GF-D8 (cell line): ENCODE measurements around the gene RHOA.

ENCODE experiments used
- DNase-seq: peaks from one replicate; lab custom pipeline; 2025; lab: John Stamatoyannopoulos, UW

Gene RHOA

DNA sequence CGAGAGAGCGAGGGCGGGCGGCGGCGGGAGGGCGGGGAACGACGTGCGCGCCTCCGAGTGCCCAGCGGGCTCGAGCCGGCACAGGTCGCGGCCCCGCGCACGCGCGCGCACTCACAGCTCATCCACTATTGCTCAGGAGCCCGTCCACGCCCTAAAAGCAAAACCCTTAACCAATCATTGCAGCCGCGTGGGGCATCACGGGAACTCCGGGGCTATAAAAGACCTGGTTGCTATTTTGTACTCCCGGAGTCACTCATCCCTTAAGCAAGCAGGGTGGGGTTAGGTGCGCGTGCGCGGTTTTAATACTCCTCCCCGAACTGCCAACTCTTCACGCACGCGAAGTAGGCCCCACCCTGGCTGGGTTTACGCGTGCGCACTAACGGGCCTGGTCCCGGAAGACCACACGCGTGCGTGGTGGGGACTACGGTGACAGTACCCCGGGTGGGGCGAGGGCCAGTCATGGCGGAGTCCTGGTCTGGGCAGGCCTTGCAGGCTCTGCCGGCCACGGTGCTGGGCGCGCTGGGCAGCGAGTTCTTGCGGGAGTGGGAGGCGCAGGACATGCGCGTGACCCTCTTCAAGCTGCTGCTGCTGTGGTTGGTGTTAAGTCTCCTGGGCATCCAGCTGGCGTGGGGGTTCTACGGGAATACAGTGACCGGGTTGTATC lies at the start of gene RHOA, which contains the start of gene TCTA:
TSS of gene RHOA (minus strand) at position 9 of the 664 bp plus-strand sequence. CDS start 36,387 bp downstream, outside the sequence.
TSS of gene TCTA (plus strand) at position 456 of the 664 bp plus-strand sequence. CDS start at position 460, 4 bp downstream.
- peak; percentile 99 for DNase-seq

GRCh38 chr3:49460956-49461355 lies 49.2 kb upstream of the RHOA start:
- no peak for DNase-seq

GRCh38 chr3:49460188-49460890 lies 48.6 kb upstream of the RHOA start:
- no peak for DNase-seq

- no peak for DNase-seq
Measured at GRCh38 chr3:49456466-49456865, 44.7 kb upstream of the RHOA start.

DNA sequence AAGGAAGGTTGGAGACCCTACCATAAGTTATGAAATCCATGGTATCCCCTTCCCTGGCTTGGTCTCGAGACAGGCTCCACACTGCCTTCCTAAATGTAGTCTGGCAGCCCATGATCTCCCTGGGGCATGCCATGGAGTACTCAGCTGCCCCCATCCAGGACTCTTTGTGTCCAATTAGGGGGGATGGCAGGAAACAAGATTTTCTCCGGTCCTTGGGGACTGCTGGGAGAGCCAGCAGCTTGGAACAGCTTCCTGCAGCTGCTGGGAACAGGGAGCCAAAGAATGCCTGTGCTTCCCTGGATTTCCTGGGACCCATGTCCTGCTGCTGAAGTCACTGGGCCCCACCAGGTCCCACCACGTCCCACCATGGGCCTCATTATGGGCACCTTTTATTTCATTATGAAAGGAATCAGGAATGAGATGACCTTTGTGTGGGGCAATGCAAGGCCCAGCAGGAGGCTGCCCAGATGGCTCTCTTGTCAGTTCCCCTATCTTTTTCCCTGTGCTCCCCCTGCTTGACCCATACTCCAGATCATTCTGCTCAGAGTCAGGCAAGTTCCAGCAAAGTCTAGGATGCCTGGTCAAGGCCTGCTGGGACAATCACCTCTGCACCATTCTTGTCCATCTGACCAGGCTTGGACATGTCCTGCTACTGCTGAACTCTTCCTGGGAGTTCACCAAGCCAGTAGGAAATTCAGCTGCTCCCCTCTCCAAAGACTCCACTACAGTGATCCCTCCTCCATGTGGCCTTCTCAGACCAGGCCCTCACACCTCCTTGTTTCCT lies 43.3 kb upstream of the RHOA start:
- DNase-seq = no peak

DNA sequence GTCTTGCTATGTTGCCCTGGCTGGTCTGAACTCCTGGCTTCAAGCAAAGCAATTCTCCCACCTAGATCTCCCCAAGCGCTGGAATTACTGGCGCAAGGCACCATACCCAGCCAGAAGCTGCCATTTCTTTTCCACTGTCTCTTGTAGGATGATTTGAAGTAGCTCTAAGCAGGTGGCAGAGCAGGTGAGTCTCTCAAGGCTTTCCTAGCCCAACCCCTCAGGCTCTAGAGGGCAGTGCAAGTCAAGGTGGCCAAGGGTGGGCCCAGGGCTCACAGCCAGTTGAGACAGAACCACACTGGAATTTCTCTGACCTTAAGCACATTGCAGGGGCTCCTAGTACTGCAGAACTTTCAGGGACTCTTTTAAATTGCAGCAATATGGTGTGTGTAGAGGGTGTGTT lies 42.7 kb upstream of the RHOA start:
- DNase-seq = no peak

DNA sequence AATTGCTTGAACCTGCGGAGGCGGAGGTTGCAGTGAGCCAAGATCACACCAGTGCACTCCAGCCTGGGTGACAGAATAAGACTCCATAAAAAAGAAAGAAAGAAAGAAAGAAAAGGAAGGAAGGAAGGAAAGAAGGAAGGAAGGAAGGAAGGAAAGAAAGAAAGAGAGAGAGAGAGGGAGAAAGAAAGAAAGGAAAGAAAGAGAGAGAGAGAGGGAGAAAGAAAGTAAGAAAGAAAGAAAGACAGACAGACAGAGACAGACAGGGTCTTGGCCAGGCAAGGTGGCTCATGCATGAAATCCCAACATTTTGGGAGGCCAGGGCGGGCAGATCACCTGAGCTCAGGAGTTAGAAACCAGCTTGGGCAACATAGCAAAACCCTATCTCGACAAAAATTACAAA lies 41.8 kb upstream of the RHOA start:
- DNase-seq = no peak

- no peak for DNase-seq
Measured at GRCh38 chr3:49445391-49445790, 33.6 kb upstream of the RHOA start.

- no peak for DNase-seq
Measured at GRCh38 chr3:49434731-49435130, 23.0 kb upstream of the RHOA start.

- no peak for DNase-seq
Measured at GRCh38 chr3:49428752-49429080, 16.9 kb upstream of the RHOA start.

GRCh38 chr3:49427586-49427985 lies 15.8 kb upstream of the RHOA start:
- DNase-seq = no peak

DNA sequence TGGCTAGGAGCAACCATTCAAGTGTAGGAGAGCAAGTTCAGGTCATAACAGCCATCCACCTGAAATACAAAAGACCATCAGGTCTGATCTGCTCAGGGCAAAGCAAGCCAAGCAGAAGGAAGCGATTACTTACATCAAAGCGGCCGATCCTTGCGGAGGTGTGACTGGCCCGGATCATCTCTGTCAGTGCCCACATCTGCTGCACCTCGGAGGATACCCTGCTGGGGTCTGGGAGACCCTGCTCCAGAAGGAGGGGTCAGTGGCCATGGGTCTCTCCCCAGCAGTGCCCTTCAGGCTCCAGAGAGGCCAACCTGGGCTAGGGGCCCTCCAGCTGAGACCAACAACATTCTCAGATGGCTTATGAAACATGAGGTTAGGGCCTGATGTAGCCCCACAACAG lies 13.0 kb upstream of the RHOA start:
- DNase-seq = no peak

- DNase-seq = no peak
Measured at GRCh38 chr3:49422379-49423248, 10.8 kb upstream of the RHOA start, which contains the start of gene AMT. Gene AMT, minus strand, starts transcription at chr3:49422473. Its CDS starts 23 bp downstream, at chr3:49422450.

GRCh38 chr3:49421890-49422378 lies 10.2 kb upstream of the RHOA start:
- DNase-seq = no peak

- DNase-seq = no peak
Measured at GRCh38 chr3:49417516-49418120, 5.8 kb upstream of the RHOA start.

DNA sequence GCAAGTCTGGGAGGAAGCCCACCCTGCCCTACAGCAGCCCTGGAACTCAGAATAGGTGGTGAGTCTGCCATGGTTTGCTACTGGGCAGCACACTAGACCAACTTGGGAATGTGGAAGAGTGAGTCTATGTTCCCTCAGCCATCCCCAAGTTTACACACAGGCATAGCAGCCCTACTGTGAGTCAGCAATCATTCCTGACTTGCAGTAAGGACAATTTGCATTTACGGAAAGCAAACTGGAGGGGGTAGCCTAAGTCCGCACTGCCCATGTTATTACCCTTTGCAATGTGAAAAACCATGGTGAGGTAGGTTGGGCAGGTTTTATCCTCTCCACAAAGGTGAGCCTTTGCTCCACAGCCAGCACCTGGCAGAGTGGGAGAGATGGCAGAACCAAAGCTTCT lies 5.1 kb upstream of the RHOA start:
- DNase-seq = no peak

DNA sequence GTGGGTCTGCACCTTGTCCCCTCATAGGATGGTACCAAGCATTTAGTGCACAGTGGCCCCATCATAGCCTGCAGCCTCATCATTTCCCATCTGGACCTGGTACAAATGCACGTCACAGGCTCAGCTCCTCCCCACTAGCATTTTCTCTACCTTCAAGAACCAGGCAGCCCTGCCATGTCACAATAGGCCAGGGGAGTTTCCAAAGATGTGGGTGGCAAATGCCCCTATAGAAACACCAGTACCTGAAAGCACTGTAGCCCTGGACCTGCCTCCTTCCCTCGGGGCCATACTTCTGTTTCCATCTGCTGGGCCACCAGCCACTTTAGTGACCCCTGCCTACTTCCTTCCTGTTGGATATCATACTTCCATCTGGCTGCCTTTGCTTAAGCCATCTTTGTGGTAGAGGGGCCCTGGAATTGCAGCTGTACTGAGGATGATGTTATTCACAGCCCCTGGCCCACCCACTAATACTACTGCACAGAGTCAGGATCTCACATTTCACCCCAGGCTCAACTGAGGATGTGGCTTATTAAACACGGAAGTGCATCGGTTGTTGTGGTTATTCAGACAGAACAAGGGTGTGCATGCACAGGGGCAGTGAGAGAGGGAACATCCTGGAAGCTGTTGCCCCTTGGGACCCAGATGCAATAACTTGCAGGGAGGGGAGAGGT lies 4.3 kb upstream of the RHOA start:
- peak; percentile 75 for DNase-seq

DNA sequence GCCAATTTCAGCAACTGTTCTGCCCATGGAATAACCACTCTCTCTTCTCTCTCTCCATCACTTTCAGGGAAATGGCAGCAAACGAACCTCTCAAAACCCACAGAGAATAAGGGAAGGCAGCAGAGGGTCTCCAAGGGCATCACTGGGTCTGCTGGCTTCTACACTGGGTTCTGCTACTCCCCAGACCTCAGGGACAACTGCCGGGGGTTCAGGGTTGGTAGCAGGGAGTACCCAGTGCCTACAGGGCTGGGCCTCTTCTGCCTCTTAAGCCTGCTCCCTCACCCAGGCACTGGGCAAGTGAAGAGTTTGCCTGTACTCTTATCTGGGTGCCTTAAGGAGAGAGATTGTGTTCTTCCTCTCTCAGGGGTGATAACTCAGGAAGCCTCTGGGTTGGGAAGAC lies 3.0 kb upstream of the RHOA start:
- no peak for DNase-seq

DNA sequence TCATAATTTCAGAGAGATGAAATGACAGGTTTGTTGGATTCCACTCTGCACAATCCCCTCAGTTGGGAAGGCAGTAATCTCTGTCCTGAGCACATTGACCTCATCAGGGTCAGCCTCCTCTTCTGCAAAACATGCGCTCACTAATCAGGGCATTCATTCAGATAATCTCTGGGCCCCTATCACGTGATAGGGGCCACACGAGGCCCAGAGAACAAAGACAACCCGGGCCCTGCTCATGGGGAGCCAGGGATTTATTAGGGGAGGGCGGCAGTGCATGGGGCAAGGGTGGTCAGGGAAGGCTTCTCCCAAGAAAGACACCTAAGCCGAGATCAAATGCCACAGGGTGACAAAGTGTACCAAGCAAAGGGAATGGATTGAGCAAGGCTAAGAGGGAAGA lies 1.6 kb upstream of the RHOA start:
- DNase-seq = no peak

DNA sequence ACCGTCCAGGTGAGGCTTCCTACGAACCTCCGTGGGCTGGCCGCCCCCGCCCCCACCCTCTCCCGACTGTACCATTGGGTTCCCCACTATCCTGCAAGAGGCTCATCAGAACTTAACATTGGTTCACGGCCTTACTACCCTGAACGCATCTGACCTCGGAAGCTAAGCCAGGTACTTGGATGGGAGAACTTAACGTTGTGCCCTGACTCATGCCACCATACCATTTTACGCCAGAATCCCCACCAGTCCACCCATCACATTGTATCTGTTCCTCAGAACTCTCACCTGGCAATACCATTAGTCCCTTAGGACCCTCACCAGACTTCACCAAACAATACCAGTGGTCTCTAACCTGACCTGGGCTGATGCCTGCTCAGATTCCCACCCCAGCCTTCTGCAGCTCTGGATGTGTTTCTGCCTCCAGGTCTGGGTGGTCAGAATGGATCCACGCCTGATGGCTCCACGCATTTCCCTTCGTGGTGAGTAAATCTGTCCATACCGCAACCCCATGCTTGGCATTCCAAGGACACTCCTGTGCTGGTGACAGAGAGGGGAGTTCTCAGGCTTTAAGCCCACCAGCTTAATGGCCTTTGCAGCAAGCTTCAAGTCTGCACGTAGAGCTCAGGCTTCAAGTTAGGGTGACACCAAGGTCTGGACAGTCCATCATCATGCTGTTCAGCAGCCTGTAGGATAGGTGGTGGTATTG lies 1.0 kb upstream of the RHOA start:
- no peak for DNase-seq
